Measurements from ENCODE around the gene NCAPD2.

Gene NCAPD2

DNA sequence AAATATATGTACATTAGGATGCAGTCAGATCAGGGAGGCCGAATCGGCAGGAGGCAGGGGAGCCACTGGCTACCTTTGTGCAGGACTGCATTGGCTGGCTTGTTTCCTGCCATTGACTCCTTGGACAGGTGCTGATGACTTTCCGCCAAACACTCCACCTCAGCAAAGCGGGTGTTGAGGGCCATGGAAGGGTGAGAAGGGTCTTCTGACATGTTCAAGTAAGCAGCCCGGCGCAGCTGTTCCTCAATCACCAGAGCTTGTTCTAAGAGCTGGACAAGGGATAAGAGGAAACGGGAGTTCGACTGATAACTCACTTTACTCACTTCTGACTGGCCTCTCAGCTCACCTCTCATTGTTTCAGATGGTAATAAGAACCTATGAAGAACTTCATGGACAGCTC is 79.1 kb downstream of the NCAPD2 start:
- no peak for DNase-seq (ENCODE audit: low read depth)

DNA sequence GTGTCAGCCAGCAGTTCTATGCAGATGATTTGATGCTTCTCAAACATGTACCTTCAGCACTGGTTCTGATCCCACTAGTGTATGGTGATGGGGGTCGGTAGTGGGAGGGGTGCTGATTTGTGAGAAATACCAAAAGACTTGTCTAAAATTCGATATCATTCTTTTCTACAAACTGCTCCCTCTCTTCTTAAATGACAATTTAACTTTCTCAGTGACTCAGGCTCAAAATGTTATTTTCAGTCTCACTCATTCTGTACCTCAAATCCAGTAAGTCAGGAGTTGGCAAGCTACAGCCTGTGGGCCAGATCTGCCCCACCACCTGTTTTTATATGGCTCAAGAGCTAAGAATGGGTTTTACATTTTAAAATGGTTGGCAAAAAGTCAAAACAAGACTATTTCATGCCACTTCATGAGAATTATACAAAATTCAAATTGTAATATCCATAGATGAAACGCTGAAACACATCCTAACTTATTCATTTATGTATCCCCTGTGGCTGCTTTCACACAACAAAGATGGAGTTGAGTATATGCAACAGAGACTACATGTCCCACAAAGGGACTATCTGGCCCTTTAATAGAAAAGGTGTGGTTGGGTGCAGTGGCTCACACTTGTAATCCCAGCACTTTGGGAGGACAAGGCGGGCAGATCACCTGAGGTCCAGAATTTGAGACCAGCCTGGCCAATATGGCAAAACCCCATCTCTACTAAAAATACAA is 80.8 kb downstream of the NCAPD2 start:
- no peak for DNase-seq (ENCODE audit: low read depth)

DNA sequence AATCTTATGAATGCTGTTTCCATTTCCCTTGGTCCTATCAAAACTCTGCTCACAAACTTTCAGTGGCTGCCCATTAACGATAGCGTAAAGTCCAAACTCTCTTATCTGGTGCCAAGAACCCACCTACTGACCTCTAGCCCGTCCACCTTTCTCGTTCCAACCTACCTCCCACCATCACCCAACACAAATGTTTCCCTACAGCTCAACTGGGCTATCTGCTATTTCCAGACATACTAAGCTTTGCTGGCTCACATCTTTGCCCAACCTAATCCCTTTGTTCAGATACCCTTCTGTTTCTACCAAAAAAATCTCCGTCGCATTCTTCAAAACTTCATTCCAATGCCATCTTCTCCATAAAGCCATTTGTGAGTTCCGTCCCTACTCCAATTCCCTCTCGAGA is 81.7 kb downstream of the NCAPD2 start:
- DNase-seq (ENCODE audit: low read depth), result no peak

Measured in amniotic epithelial cell (primary cell).